Astrocyte of the cerebellum (primary cell): ENCODE measurements around the gene ARHGEF4.
A peak's percentile ranks its signal among the peaks of the same experiment; 100 is the strongest.

ENCODE experiments used
- DNase-seq: peaks from one replicate; pipeline ENCODE4 v3.0.0-alpha.2; 2011; ENCODE audit warnings: low read depth
- H3K4me3 ChIP-seq: 2 replicates; pipeline ENCODE4 v1.5.1; 2011; ENCODE audit warnings: mild to moderate bottlenecking, low read depth, low read length, moderate library complexity
- CTCF ChIP-seq: IDR thresholded peaks from 2 replicates; pipeline ENCODE4 v1.5.1; 2012; ENCODE audit warnings: low read length, low read depth, moderate library complexity, mild to moderate bottlenecking; ENCODE audit errors: missing control alignments
- in situ Hi-C: cut with HindIII; loops from 2 replicates; pipeline ENCODE4 v1.10.0; 2017; ENCODE audit warnings: low sequenced_read_pairs

Gene ARHGEF4

DNA sequence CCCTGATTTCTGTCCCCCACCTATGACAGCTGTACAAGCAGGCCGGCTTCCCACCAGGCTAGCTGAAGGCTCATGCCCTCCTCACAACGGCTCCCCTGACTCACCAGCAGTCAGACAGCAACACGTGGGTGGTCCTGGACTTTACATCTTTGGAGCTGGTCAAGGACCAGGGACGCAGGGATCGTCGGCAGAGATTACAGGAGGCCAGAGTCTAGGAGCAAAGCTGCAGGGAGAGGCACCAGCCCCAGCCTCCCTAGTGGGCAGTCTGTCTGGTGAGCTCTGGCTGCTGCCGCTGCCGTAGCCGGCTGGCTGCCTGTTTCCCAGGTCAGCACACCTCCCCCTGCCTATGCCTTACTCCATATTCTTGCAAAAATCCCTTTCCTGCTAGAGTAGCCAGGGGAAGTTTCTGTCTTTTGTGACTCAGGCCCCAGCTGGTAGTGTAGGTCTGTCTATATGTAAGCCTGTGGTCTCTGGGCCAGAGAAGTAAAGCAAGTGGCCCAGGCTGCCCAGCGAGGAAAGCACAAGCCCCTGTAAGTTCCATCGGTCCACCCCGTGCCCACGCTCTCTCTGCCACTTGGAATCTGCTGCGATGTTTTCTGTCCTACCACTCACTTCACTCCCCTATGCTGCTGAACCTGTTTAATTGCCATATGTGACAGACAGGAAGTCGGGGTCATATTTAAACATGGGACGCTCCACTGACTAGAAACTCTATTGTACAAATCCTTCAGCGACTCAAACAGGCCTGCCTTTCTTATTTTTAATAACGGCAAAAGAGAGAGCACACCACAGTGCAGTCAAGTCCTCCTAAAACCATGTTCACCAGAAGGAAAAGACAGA, 2.4 kb upstream of the ARHGEF4 start:
- no peak overlapping the region for H3K4me3 ChIP-seq
- TF ChIP-seq CTCF = no peak
- in situ Hi-C loops = no loop called here
- DNase-seq = no peak

- no peak for TF ChIP-seq CTCF
- no peak overlapping the region for H3K4me3 ChIP-seq
- DNase-seq = no peak
- in situ Hi-C loops = no loop called here
These were observed 1.6 kb upstream of the ARHGEF4 start for GRCh38 chr2:130834931-130835765.

GRCh38 chr2:130835766-130836015, 1.0 kb upstream of the ARHGEF4 start:
- DNase-seq = no peak
- in situ Hi-C loops = no loop called here
- H3K4me3 ChIP-seq = no peak overlapping the region
- no peak for TF ChIP-seq CTCF

DNA sequence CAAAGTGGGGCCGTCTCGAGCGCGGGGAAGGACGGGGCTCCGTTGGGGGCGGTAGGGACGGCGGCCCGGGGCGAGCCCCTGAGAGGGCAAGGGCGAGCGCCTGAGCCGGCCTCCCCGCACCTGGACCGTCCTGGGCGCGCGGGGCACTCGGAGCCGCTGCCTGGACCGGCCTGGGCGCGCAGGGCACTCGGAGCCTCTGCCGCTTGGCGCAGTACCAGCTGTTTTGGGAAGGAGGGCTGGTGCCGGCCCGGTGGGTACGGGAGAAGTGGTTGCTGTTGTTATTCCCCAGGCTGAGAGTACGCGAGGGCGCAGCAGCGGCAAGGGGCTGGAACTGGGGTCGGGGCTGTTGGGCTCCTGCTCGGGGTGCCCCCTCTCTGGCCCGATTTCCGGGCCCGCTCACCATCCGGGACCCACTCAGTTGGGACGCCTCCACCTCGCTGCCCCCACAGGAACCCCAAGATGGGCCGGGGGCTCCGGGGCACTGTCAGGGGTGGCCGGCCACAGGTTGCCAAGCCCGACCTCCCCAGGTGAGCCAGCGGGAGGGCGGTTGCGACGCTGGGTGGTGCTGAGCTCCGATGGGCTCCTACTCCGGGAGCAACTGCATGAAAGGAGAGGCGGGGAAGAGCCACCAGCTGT, 579 bp downstream of the ARHGEF4 start:
- H3K4me3 ChIP-seq = peak overlapping the region; percentile 31
- in situ Hi-C loops = no loop called here
- no peak for TF ChIP-seq CTCF
- no peak for DNase-seq

DNA sequence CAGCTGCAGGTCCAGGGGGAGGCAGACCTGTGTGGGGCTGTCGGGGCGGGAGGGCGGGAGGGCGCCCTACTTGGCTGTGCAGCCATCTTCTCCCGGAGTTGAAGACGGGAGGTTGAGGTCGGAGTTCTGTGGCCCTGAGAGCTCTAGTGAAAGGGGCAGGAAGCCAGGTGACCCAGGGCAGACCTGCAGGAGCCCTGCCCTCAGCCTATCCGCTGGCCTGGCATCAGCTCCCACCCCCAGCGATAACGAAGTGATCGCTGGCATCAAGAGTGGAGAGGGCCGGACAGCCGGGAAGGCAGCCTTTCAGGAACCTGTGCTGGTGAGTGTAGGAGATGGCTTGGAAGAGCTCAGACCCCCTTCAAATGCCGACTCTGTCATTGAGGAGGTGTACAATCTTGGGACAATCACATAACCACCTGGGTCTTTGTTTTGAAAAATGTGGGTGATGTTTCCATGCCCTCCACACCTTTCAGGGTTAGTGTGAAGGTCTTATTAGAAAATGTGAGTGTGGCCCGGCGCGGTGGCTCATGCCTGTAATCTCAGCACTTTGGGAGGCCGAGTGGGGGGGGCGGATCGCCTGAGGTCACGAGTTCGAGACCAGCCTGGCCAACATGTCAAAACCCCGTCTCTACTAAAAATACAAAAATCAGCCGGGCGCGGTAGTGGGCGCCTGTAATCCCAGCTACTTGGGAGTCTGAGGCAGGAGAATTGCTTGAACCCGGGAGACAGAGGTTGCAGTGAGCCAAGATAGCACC, 1.3 kb downstream of the ARHGEF4 start:
- no peak for DNase-seq
- TF ChIP-seq CTCF = no peak
- in situ Hi-C loops = no loop called here
- H3K4me3 ChIP-seq = no peak overlapping the region
